HG03175 (cell line): Measurements from ENCODE around the gene TMPRSS11E.
"Not testable (repeated sequence)": the region's sequence is repeated elsewhere in the genome, so short reads cannot be mapped to it uniquely, and the experiment has no call there.

Experiments
- ATAC-seq: cut with Tn5 transposase; IDR thresholded peaks from one replicate; pipeline ENCODE4 v1.9.1; 2021; ENCODE audit warnings: mild to moderate bottlenecking, moderate library complexity; ENCODE audit not compliant: unreplicated experiment

Gene TMPRSS11E

DNA sequence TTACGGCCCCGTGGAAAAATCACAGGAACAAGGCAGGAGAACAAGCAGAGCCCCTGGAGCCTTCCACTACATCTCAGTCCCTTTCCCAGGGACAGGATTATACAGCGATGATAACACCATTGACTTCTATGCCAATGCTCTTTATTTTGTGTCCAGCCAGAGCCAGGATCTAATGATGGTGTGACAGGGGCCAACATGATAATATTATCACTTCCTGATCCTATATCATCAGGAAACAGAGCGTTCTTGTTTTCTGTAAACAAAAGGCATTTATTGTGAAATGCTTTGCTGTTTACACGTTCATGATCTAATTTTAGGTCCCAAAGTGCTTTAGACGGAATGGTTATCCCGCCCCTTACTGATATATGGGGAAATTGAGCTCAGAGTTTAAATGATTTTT, 12.8 kb downstream of the TMPRSS11E start:
- ATAC-seq: no peak

DNA sequence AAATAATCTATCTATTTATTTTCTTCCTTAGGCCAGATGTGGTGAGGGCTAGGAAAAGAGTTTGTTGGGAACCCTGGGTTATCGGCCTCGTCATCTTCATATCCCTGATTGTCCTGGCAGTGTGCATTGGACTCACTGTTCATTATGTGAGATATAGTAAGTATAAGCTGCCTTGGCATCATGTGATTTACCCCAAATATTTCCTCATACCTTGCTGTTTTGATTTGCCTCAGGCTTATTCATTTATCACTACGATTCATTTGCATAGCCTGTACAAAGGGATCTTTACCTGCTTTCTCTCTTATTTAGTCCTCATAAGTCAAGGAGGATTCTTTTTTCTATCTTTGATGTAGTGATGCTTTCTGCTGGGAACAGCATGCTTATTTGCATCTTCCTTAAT, 14.5 kb downstream of the TMPRSS11E start:
- no peak for ATAC-seq

DNA sequence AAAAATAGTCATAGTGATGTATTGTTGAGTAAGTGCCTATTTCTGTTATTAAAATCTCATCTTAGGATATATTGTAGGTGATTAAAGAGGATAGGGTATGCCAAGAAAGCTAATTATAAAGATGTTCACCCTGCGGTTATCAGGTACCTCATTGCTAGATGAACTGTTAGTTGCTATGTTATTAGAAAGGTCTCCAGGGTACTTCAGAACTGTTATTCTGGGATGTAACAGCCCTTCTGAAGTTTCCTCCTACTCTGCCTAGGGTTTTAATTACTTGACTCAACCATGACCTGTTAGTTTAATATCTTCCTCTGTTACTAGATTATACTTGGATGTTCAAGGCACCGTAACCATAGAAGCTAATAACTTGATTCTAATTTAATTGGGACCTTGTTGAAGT, 15.4 kb downstream of the TMPRSS11E start:
- ATAC-seq: no peak

DNA sequence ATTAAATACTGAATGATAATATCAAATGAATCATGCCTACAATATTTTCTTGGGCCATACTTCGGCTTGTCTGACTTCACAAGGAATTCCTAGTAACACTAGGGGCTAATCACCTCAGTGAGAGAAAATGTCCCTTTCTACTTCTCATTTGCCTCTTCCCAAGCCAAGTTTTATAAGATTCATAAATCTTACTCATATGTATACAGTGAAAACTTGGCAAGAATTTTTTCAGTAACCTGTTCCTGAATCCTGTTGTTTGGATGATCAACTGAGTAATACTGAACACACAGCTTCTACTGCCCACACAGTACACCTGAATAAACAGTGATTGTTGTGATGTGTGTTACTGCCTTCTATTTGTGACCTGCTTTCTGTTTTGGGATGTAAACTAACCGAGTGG, 16.5 kb downstream of the TMPRSS11E start:
- no peak for ATAC-seq

DNA sequence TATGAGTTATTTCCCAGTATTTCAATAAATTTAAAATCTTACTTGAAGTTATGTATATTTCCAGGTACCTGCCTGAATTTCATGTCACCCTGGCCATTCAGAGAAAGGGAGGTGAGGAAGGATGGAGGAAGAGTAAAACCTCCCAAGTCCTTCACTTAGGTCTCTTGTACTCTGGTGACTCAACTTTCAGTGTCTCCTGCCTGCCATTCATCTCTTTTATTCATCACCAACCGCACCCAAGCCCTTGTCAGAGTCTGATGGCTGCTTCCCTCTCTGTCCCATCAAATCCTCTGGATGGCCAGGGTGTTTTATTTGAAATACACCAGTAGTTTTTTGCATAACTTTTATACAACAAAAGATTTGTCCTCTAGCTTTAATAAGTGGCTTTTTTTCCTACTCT, 17.8 kb downstream of the TMPRSS11E start:
- no peak for ATAC-seq

DNA sequence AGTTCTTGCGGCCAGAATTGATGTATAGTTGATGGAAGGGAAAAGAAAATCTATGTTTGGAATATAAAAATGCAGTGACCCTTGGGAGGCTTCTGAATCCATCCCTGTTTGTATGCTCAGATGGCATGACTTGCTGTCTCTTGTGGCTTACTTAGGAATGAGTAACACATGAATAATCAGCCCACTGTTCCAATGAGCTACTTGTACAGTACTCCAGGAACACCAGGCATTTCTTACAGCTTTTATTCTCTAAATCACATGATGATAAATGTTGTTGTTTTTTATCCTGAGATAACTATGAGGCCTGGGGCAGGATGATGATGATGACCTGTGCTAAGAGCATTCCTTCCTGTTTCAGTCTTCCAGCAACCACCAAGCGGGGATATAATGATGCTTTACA, 18.9 kb downstream of the TMPRSS11E start:
- no peak for ATAC-seq

DNA sequence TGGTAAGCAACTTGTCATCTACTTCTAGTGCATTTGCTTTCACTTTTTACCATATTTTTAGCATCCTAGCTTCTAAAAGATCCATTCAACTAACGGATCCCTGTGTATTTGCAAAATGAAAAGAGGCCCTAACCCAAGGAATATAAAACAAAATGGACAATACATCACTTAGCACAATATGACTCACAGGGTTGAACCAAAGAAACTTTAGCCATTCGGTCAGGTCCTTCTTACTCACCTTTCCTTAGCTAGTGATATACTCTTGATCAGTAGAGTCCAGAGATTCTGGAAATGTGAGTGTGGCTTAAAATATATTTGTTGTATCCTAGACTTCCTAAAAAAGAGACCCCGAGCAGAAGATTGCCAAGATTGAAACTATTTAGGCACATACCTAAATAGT, 19.5 kb downstream of the TMPRSS11E start:
- ATAC-seq: no peak

DNA sequence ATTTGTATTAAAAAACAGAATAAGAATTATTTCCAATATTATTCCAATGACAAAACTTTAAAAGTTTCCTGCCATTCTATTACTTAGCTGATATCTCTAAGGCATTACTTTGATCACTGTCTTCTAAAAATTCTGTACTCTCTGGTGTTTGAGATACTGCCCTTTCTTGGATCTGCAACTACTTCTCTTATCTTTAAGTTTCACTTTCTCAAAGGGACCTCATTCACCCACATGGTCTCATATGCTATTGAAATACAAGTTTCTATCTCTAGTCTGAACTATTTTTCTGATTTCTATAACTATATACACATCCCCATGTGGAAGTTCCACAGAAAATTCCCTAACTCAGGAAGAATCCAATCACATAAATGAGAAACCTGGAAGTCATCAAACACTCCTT, 22.2 kb downstream of the TMPRSS11E start:
- peak; percentile 52 for ATAC-seq

DNA sequence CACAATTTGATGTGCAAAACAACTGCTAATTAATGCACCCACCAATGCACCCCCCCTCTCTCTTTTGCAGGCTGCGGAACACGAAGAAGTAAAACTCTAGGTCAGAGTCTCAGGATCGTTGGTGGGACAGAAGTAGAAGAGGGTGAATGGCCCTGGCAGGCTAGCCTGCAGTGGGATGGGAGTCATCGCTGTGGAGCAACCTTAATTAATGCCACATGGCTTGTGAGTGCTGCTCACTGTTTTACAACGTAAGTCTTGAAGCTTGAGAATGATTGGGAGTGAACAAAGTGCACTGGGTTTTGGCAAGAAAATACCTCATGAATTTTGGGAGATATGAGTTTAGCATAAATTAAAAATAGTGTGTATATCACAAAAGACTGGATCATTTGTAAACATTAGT, 28.9 kb downstream of the TMPRSS11E start:
- ATAC-seq: no peak

DNA sequence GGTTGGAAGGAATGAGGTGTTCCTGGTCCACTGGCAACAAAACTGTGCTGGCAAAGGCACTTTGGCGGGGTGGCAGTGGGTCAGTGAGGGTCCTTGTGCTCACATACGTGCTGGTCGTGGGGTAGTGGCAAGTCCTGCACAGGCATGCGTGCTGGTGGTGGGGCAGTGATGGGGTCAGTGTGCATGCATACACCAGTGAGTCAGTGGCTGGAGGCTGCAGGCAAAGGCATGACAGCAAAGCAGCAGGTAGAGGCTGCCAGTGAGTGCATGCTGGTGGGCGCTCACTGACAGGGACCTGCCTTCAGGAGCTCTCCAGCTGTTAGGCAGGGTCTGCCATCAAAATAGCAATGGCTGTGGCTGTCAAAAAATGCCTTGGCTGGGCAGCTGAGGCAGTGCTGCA, 42.1 kb downstream of the TMPRSS11E start:
- ATAC-seq: no peak

DNA sequence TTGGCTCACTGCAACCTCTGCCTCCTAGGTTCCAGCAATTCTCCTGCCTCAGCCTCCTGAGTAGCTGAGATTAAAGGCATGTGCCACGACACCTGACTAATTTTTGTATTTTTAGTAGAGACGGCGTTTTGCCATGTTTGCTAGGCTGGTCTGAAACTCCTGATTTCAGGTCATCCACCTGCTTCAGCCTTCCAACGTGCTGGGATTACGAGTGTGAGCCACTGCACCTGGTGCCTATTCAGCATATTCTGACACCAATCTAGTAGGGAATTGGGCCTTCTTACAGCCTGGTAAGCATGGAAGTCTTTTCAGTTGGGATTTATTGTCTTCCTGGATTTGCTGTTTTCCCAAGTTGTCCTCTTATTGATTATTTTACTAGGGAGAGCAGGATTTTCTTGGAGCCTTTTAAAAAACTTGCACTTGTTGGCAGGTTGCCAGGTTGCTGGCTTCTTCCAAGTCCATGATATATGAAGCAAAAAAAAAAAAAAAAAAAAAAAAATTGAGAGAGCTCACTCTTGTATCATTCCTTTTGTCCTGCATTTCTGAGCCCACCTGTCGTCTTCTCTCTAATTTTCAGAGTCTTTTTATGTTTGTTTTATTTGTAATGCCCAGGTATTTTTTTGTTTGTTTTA, 43.7 kb downstream of the TMPRSS11E start:
- no peak for ATAC-seq

DNA sequence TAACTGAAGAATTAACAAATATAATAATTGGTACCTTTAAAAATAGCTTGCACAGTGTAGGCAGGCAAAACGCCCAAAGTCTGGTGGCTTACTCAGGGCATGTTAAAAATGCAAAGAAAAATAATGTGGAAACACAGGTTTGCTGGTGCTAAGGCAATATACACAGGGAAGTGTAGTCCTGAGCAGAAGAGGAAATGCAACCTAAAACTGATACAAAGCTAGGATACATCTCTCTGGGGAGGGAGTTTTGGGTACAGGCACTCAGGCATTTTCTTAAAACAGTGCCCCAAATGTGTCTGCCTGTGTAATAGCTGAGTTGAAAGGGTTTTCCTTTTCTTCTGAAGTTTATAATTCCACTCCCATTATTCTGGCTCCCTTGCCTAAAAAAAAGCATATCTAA, 47.4 kb downstream of the TMPRSS11E start:
- ATAC-seq: no peak

DNA sequence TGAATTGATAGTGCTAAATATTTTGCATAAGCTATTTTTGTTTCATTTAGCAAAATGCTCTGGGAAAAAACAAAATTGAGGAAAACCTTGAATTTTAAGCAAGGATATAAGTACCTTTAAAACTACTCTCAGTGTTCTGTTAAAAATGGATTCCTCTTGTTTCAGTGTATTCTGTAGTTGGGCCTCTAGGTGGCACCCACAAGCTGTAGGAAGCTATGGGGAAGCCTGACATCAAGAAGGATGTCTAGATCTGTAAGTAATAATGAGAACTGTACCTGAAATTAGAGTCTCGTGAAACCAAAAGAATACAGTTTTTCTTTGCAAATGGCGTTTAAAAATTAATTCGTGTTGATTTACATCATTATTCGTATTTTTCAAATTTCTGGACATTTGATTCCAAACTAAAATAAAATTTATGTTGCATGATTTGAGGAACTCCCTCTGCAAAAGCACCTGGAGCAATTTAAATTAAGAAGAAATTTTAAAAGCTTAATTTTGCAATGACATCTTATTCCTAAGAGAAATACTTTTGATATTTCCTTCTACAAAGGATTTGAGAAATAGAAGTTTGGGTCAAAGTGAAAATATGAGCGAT, 51.2 kb downstream of the TMPRSS11E start:
- peak; percentile 90 for ATAC-seq

DNA sequence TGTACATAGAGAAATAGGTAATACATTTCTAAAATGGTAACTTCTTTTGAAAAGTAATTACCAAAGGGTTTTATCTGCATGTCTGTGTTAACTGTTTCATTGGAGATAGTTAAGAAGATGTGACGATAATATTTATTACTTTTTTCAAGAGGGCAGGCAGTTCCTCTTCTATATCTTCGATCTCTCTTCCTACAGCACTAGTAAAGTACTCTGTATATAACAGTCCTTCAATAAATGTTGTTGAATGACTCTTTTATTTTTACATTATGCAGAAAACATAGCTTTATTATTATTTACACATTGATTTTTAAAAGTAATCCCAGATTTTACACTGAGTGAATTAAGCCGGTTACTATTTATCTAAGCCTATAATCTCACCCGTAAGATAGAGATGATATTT, 51.8 kb downstream of the TMPRSS11E start:
- no peak for ATAC-seq

DNA sequence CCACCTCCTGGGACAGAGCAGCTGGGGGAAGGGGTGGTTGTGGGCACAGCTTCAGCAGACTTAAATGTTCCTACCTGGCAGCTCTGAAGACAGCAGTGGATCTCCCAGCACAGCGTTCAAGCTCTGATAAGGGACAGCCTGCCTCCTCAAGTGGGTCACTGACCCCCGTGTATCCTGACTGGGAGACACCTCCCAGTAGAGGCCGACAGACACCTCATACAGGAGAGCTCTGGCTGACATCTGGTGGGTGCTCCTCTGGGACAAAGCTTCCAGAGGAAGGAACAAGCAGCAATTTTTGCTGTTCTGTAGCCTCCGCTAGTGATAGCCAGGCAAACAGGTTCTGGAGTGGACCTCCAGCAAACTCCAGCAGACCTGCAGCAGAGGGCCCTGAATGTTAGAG, 56.2 kb downstream of the TMPRSS11E start:
- not testable (repeated sequence) for ATAC-seq

DNA sequence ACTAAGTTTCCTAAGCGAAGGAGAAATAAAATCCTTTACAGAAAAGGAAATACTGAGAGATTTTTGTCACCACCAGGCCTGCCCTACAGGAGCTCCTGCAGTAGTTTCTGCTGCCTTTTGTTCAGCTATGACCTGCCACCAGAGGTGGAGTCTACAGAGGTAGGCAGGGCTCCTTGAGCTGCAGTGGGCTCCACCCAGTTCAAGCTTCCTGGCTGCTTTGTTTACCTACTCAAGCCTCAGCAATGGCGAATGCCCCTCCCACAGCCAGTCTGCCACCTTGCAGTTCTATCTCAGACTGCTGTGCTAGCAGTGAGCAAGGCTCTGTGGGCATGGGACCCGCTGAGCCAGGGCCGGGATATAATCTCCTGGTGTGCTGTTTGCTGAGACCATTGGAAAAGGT, 57.6 kb downstream of the TMPRSS11E start:
- not testable (repeated sequence) for ATAC-seq

DNA sequence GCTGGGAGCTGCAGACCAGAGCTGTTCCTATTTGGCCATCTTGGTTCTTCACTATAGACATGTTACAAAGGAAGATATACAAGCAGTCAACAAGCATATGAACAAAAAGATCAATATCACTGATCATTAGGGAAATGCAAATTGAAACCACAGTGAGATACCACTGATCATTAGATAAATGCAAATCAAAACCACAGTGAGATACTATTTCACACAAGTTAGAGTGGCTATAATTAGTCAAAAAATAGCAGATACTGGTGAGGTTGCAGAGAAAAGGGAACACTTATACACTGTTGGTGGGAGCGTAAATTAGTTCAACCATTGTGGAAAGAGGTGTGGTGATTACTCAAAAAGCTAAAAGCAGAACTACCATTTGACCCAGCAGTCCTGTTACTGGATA, 58.2 kb downstream of the TMPRSS11E start:
- ATAC-seq: peak; percentile 90

DNA sequence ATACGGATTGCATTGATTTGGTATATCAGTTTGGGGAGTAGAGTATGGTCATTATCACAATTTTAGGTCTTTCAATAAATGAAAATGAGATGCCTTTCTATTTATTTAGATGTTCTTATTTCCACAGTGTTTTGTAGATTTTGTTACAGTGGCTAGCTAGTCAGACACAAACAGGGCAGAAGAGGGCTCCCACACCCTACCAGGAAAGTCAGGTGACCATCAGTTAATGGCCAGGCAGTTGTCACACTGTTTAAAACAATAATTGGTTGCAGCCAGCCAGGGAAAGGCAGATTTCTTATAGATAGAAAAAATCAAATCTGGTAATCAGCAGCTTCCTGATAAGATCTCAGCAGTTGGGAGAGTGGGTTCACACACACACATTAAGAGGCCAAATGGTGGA, 71.6 kb downstream of the TMPRSS11E start:
- ATAC-seq: no peak

DNA sequence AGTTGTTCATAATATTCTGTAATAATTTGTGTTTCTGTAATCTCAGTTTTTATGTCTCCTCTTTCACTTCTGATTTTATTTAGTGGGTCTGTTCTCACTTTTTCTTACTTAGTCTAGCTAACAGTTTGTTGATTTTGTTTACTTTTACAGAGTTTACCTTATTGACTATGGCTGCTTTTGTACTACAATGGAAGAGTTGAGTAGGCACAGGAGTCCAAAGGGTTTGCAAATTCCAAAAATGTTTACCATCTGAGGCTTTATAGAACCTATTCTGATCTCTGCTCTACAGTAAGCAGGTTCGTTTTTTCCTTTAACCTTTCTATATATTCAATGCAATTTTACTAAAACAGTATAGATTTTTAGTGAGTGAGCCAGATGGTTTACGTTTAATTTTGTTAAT, 73.7 kb downstream of the TMPRSS11E start:
- ATAC-seq: no peak

DNA sequence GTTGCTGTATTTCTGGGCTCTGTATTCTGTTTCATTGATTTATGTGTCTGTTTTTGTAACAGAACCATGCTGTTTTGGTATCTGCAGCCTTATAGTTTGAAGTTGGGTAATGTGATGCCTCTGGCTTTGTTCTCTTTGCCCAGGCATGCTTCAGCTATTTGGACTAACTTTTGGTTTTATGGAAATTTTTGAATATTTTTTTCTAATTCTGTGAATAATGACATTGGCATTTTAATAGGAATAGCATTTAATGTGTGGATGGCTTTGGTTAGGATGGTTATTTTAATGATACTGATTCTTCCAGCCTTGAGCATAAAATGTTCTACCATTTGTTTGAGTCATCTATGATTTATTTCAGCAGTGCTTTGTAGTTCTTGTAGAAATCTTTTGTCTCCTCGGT, 75.0 kb downstream of the TMPRSS11E start:
- not testable (repeated sequence) for ATAC-seq

DNA sequence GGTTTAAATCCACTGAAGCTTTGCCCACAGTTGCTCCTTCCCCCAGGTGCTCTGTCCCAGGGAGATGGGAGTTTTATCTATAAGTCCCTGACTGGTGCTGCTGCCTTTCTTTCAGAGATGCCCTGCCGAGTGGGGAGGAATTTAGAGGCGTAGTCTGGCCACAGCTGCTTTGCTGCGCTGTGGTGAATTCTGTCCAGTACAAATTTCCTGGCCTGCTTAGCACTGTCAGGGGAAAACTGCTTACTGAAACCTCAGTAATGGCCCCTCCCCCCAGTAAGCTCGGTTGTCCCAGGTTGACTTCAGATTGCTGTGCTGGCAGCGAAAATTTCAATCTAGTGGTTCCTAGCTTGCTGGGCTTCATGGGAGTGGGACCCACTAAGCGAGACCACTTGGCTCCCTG, 88.7 kb downstream of the TMPRSS11E start:
- no peak for ATAC-seq

DNA sequence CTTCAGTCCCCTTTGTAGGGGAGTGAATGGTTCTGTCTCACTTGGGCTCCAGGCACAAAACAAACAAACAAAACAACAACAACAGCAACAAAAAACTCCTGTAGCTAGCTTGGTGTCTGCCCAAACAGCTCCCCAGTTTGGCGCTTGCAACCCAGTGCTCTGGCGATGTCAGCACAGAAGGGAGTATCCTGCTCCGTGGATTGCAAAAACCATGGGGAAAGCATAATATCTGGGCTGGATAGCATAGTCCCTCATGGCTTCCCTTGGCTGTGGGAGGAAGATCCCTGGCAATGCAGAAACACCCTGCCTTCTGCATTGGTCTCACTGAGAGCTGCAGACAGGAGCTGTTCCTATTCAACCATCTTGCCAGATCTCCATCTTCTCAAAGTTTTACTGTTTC, 89.1 kb downstream of the TMPRSS11E start:
- ATAC-seq: no peak

DNA sequence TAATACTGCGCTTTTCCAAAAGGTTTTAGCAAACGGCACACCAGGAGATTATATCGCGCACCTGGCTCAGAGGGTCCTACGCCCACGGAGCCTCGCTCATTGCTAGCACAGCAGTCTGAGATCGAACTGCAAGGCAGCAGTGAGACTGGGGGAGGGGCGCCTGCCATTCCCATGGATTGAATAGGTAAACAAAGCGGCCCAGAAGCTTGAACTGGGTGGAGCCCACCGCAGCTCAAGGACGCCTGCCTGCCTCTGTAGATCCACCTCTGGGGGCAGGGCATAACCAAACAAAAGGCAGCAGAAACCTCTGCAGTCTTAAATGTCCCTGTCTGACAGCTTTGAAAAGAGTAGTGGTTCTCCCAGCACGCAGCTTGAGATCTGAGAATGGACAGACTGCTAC, 95.5 kb downstream of the TMPRSS11E start:
- not testable (repeated sequence) for ATAC-seq
